ENCODE measurements around the gene CENPK. TPM values are rescaled to one million over a fixed set of nuclear protein-coding genes. Genes with fewer than 3 reads are reported as not detected.

The CENPK gene
- total RNA-seq, 1 experiment from 2014 or later: 57.4 TPM

GRCh38 chr5:65525726-65526125 is 37.2 kb downstream of the CENPK start:
- no peak for TF ChIP-seq CTCF (conservative IDR thresholded peaks at IDR 0.05; ENCODE audit: low read depth, low read length)
- TF ChIP-seq EZH2 (IDR thresholded peaks at IDR 0.05; ENCODE audit: borderline replicate concordance, low read depth, low read length, poor library complexity, severe bottlenecking): no peak
- no TSS peak for BruUV-seq (replicated peaks)

GRCh38 chr5:65512170-65512937 is 50.6 kb downstream of the CENPK start:
- Histone ChIP-seq H3K27ac (ENCODE audit: low read depth, low read length, poor library complexity, severe bottlenecking) (no peak overlapping the region), H3K4me1 (ENCODE audit: insufficient read depth, low read length, poor library complexity, severe bottlenecking) (peaks cover 1% of the 10 kb centered on the region), H3K9me3 (ENCODE audit: low read depth, low read length, poor library complexity, severe bottlenecking) (no peaks in the 10 kb centered on the region), H3K36me3 (ENCODE audit: insufficient read depth, low read length, poor library complexity, severe bottlenecking) (no peaks in the 10 kb centered on the region), H3K27me3 (replicated peaks; ENCODE audit: insufficient read depth, low read depth, low read length, poor library complexity) (no peaks in the 10 kb centered on the region), H3K4me3 (ENCODE audit: low read depth, low read length, poor library complexity, severe bottlenecking) (no peak overlapping the region)
- BruUV-seq (replicated peaks): no TSS peak
- intact Hi-C loops (cut with micrococcal nuclease; ENCODE audit: unreplicated experiment): no loop called here
- ChIA-PET CTCF (no interaction called here), POLR2A (ENCODE audit: low non-redundant PET) (no interaction called here)
- no peak for DNase-seq (ENCODE audit: low spot score)
- TF ChIP-seq EZH2 (IDR thresholded peaks at IDR 0.05; ENCODE audit: borderline replicate concordance, low read depth, low read length, poor library complexity, severe bottlenecking): no peak
- no peak for TF ChIP-seq CTCF (conservative IDR thresholded peaks at IDR 0.05; ENCODE audit: low read depth, low read length)

More at GRCh38 chr5:65525726-65526125, 37.2 kb downstream of the CENPK start:
- Histone ChIP-seq H3K9me3 (ENCODE audit: low read depth, low read length, poor library complexity, severe bottlenecking) (no peaks in the 10 kb centered on the region), H3K27ac (ENCODE audit: low read depth, low read length, poor library complexity, severe bottlenecking) (no peak overlapping the region), H3K27me3 (replicated peaks; ENCODE audit: insufficient read depth, low read depth, low read length, poor library complexity) (no peaks in the 10 kb centered on the region), H3K4me1 (ENCODE audit: insufficient read depth, low read length, poor library complexity, severe bottlenecking) (no peaks in the 10 kb centered on the region), H3K36me3 (ENCODE audit: insufficient read depth, low read length, poor library complexity, severe bottlenecking) (peaks cover 13% of the 10 kb centered on the region), H3K4me3 (ENCODE audit: low read depth, low read length, poor library complexity, severe bottlenecking) (no peak overlapping the region)
- CTCF ChIA-PET: no interaction called here
- intact Hi-C loops (cut with micrococcal nuclease; ENCODE audit: unreplicated experiment): no loop called here
- no peak for DNase-seq (ENCODE audit: low spot score)
- POLR2A ChIA-PET (ENCODE audit: low non-redundant PET): interaction anchor here (0.6 kb wide), 1 partner anchor 145 kb away, joined by 5 read pairs; no protein-coding TSS in a partner anchor

GRCh38 chr5:65508978-65509377 is 54.0 kb downstream of the CENPK start:
- Histone ChIP-seq H3K4me1 (ENCODE audit: insufficient read depth, low read length, poor library complexity, severe bottlenecking) (peaks cover 11% of the 10 kb centered on the region), H3K9me3 (ENCODE audit: low read depth, low read length, poor library complexity, severe bottlenecking) (no peaks in the 10 kb centered on the region), H3K36me3 (ENCODE audit: insufficient read depth, low read length, poor library complexity, severe bottlenecking) (no peaks in the 10 kb centered on the region), H3K27ac (ENCODE audit: low read depth, low read length, poor library complexity, severe bottlenecking) (no peak overlapping the region), H3K27me3 (replicated peaks; ENCODE audit: insufficient read depth, low read depth, low read length, poor library complexity) (no peaks in the 10 kb centered on the region), H3K4me3 (ENCODE audit: low read depth, low read length, poor library complexity, severe bottlenecking) (no peak overlapping the region)
- ChIA-PET POLR2A (ENCODE audit: low non-redundant PET) (no interaction called here), CTCF (no interaction called here)
- BruUV-seq (replicated peaks): no TSS peak
- intact Hi-C loops (cut with micrococcal nuclease; ENCODE audit: unreplicated experiment): no loop called here
- TF ChIP-seq EZH2 (IDR thresholded peaks at IDR 0.05; ENCODE audit: borderline replicate concordance, low read depth, low read length, poor library complexity, severe bottlenecking) (no peak), CTCF (conservative IDR thresholded peaks at IDR 0.05; ENCODE audit: low read depth, low read length) (no peak)
- no peak for DNase-seq (ENCODE audit: low spot score)
